AG04449 (cell line): ENCODE measurements around the gene EOLA1.
"Not testable (repeated sequence)": the region's sequence is repeated elsewhere in the genome, so short reads cannot be mapped to it uniquely, and the experiment has no call there.

Experiments used
- CTCF ChIA-PET: fragments of 350-600 bp; formaldehyde crosslinking; extraction: SDS; loops from one replicate; lab custom pipeline; 2021; ENCODE audit warnings: antibody characterized with exemption; lab: Yijun Ruan, JAX
- POLR2A ChIA-PET: fragments of 400-600, 350-600 bp; formaldehyde crosslinking; extraction: SDS; loops from one replicate; lab custom pipeline; 2020; ENCODE audit warnings: antibody characterized with exemption, inconsistent platforms; lab: Yijun Ruan, JAX
- DNase-seq: peaks from one replicate; pipeline ENCODE4 v3.0.0-alpha.2; 2010; ENCODE audit warnings: low read depth, low spot score
- H3K4me3 ChIP-seq: 2 replicates; pipeline ENCODE4 v1.5.1; 2011; ENCODE audit warnings: low read depth, mild to moderate bottlenecking, control low read depth, low read length
- CTCF ChIP-seq: IDR thresholded peaks from one replicate; pipeline ENCODE4 v1.5.1; 2011; ENCODE audit warnings: mild to moderate bottlenecking, moderate library complexity, low read length, control low read depth, inconsistent platforms; ENCODE audit not compliant: insufficient read depth; ENCODE audit errors: missing control alignments

Gene EOLA1

DNA sequence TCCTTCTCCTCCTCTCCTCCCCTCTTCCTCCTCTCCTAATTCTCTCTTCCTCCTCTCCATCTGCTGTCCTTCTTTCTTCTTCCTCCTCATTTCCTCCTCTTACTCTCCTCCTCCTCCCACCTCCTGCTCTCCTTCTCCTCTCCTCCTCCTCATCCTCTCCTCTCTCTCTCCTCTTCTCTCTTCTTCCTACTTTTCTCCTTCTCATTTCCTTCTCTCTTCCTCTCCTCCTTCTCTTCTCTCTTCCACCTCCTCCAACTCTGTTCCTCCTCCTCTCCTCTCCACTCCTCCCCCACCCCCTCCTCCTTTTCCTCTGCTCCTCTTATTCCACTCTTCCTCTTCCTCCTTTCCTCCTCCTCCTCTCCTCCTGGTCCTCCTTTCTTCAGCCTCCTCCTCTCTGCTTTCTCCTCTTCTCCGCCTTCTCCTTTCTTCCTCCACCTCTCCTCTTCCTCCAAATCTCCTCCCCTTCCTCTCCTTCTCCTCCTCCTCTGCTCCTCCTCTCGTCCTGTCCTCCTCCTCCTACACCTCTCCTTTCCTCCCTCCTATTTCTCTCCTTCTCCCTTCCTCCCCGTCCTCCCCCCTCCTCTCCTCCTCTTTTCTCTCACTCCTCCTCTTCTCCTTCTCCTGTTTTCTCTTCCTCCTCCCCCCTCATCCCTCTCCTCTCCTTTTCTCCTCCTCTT is 5.7 kb upstream of the EOLA1 start:
- DNase-seq, H3K4me3 ChIP-seq, POLR2A ChIA-PET, CTCF ChIA-PET: not testable (repeated sequence)

GRCh38 chrX:149537474-149537873 is 3.3 kb upstream of the EOLA1 start:
- POLR2A ChIA-PET, CTCF ChIA-PET, DNase-seq, H3K4me3 ChIP-seq: not testable (repeated sequence)

GRCh38 chrX:149539283-149540130 is 1.3 kb upstream of the EOLA1 start:
- CTCF ChIA-PET = interaction anchor here (0.9 to 1.0 kb wide), 3 partner anchors 11 to 399 kb away, joined by 3 read pairs; partner anchors contain the start of gene EOLA2
- POLR2A ChIA-PET = interaction anchor here (1.1 to 1.5 kb wide), 2 partner anchors 34 to 401 kb away, joined by 3 to 5 read pairs; partner anchors contain the start of gene IDS
- peak; percentile 47 for DNase-seq
- no peak for TF ChIP-seq CTCF
- peak overlapping the region; percentile 64 for H3K4me3 ChIP-seq

GRCh38 chrX:149540131-149540620 is 636 bp upstream of the EOLA1 start:
- H3K4me3 ChIP-seq = peak overlapping the region; percentile 75
- POLR2A ChIA-PET = interaction anchor here (0.6 to 1.1 kb wide), 3 partner anchors 19 to 400 kb away, joined by 3 read pairs; no protein-coding TSS in a partner anchor
- CTCF ChIA-PET = interaction anchor here (0.9 to 1.0 kb wide), 4 partner anchors 10 to 398 kb away, joined by 3 read pairs; partner anchors contain the start of gene EOLA2
- DNase-seq = peak; percentile 26
- TF ChIP-seq CTCF = no peak

GRCh38 chrX:149541521-149542047 is 772 bp downstream of the EOLA1 start:
- TF ChIP-seq CTCF = no peak
- ChIA-PET POLR2A (no interaction called here), CTCF (no interaction called here)
- DNase-seq = no peak
- H3K4me3 ChIP-seq = peak overlapping the region; percentile 75

DNA sequence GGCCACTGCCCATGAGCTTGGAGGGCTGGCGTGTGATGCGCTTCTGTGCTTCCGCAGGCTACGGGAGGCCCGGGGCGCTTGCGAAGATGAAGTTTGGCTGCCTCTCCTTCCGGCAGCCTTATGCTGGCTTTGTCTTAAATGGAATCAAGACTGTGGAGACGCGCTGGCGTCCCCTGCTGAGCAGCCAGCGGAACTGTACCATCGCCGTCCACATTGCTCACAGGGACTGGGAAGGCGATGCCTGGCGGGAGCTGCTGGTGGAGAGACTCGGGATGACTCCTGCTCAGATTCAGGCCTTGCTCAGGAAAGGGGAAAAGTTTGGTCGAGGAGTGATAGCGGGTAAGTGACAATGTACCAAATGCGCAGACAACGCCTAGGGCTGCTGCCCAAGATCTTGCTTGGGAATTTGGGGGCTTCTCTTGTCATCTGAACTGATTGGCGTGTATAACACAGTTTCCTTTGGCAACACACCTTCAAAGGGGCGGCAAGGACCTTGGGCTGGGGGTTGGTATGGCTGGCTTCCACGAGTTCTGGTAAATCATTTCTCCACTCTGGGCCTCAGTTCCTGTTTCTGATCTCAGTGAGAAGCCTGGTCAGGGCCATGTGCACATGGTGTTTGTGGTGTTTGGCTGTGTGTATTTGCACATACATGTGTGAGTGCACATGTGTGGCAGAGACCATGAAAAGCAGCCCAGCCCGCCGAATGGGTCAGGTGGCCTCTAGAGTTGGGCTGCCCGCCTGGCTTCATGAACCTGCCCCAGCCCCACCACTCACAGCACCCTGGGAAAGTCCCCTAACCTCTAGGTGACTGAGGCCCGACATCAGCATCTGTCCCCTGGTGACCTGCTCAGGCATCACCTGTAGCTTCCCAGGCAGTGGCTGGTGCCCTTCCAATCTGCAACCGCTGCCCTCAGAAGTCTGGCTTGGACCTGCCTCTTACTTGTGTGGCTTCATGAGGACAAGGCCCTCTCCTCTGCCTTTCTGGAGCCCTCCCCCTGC is 5.0 kb downstream of the EOLA1 start:
- DNase-seq, CTCF ChIA-PET, H3K4me3 ChIP-seq, POLR2A ChIA-PET: not testable (repeated sequence)

DNA sequence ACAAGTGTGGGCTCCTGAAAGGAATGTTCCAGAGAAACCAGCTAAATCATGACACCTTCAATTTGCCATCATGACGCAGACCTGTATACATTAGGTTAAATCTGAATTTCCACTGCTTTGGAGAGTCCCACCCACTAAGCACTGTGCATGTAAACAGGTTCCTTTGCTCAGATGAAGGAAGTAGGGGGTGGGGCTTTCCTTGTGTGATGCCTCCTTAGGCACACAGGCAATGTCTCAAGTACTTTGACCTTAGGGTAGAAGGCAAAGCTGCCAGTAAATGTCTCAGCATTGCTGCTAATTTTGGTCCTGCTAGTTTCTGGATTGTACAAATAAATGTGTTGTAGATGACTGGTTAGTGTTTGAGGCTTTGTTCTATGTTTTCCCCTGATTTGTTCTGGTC is 6.2 kb downstream of the EOLA1 start:
- H3K4me3 ChIP-seq, POLR2A ChIA-PET, CTCF ChIA-PET, DNase-seq: not testable (repeated sequence)

- CTCF ChIA-PET, DNase-seq, H3K4me3 ChIP-seq, POLR2A ChIA-PET: not testable (repeated sequence)
Measured at GRCh38 chrX:149547782-149548181, 7.0 kb downstream of the EOLA1 start.

DNA sequence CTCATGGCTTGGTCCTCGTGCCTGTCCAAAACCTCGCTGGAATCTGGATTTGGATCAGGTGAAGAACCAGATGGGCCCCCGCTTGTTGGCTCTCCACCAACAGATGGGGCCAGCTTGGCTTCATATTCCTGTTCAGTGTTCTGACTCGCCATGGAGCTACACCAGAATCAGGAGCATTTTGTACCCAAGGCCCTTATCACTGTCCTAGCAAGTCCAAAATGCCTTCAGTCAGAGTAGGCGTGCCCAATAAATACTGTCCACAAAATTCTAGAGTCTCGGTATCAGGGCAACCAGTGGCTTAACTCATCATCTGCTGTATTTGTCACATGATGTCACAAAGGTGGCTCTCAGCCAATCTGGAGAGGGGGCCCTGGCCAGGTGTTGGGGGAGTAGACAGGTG is 8.9 kb downstream of the EOLA1 start, which contains the start of gene HSFX3:
HSFX3 (minus strand) TSS at position 224 of the 400 bp plus-strand sequence; CDS start at position 152, 72 bp downstream.
- DNase-seq, POLR2A ChIA-PET, CTCF ChIA-PET: not testable (repeated sequence)

DNA sequence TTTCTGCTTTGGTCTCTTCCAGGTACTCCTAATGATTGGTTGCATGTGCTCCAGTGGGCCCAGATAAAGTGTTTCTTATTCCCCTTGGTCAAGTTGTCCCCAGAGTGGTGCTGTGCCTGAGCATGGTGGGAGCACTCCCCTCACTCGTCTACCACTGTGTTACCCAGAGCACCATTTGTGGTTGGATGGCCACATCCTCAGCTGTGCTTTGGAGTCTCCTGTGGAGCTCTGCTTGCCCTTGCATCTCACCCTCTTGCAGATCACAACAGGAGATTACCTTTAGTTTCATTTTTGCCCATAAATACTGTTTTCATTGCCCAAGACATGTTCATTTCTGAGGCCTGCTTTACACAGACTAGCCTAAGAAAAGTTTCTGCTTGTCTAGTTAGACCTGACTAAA is 9.6 kb downstream of the EOLA1 start:
- DNase-seq, H3K4me3 ChIP-seq, POLR2A ChIA-PET, CTCF ChIA-PET: not testable (repeated sequence)

More for the DNA sequence above, 8.9 kb downstream of the EOLA1 start, which contains the start of gene HSFX3:
- not testable (repeated sequence) for H3K4me3 ChIP-seq

DNA sequence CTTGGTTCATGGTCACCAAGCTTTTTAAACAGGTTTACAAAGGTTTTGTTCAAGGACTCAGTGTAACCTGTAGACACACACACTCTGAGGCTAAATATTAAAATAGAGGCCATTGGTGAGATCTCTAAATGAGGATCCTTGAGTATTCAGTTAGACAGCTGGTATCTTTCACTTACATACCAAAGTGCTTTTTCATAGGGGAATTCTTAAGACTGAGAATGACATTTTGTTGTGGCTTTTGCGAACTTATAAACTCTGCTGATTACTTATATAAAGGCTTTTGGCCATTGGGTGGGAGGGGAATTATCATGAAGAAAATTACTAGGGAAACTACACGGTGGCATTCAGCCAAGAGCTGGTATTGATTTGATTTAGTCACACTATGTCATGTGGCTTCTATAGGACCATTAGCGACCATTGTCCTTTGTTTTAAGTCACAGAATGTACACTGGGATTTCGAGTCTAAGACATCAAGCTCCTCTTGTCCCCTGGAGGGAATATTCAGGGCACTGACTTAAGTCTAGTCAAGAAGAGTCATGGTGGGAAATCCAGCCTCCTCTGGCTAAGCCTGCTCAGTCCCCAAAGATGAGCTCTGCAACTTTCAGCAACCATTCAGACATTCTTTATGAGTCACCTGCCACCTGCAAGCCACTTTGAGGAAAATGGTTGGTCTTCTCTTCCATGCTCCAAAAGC is 10.6 kb downstream of the EOLA1 start:
- DNase-seq, CTCF ChIA-PET, POLR2A ChIA-PET, H3K4me3 ChIP-seq: not testable (repeated sequence)
